Activated CD8-positive, alpha-beta memory T cell treated with anti-CD3 and anti-CD28 coated beads, Interleukin-2, amount 50 U/mL, for 4 hours (primary cell): ENCODE data around the gene DUSP8.

Experiments used
- DNase-seq: peaks from one replicate; pipeline ENCODE4 v3.0.0-alpha.2; 2020

DUSP8 gene

GRCh38 chr11:1549338-1550330, 22.4 kb downstream of the DUSP8 start:
- no peak for DNase-seq

GRCh38 chr11:1548221-1549070, 23.6 kb downstream of the DUSP8 start:
- DNase-seq, result no peak

GRCh38 chr11:1547467-1548098, 24.5 kb downstream of the DUSP8 start:
- DNase-seq, result no peak

- peak; percentile 57 for DNase-seq
These were observed 25.3 kb downstream of the DUSP8 start for GRCh38 chr11:1546536-1547466.

GRCh38 chr11:1546077-1546535, 26.0 kb downstream of the DUSP8 start:
- no peak for DNase-seq

- DNase-seq, result no peak
These were observed 26.6 kb downstream of the DUSP8 start for GRCh38 chr11:1545432-1545831.

GRCh38 chr11:1544536-1544935, 27.5 kb downstream of the DUSP8 start:
- no peak for DNase-seq

- no peak for DNase-seq
These were observed 28.3 kb downstream of the DUSP8 start for GRCh38 chr11:1543606-1544263.

GRCh38 chr11:1542267-1542666, 29.8 kb downstream of the DUSP8 start:
- DNase-seq, result no peak

- DNase-seq, result no peak
These were observed 30.4 kb downstream of the DUSP8 start for GRCh38 chr11:1541474-1542204.

GRCh38 chr11:1540074-1540473, 32.0 kb downstream of the DUSP8 start:
- no peak for DNase-seq

GRCh38 chr11:1538153-1538552, 33.9 kb downstream of the DUSP8 start:
- no peak for DNase-seq

- DNase-seq, result no peak
These were observed 35.8 kb downstream of the DUSP8 start for GRCh38 chr11:1536065-1536843.

- no peak for DNase-seq
These were observed 37.4 kb downstream of the DUSP8 start for GRCh38 chr11:1534682-1535081.

- no peak for DNase-seq
These were observed 37.9 kb downstream of the DUSP8 start for GRCh38 chr11:1534171-1534570.

- DNase-seq, result no peak
These were observed 38.7 kb downstream of the DUSP8 start for GRCh38 chr11:1533342-1533725.

GRCh38 chr11:1532606-1533341, 39.3 kb downstream of the DUSP8 start:
- DNase-seq, result no peak

- DNase-seq, result no peak
These were observed 40.0 kb downstream of the DUSP8 start for GRCh38 chr11:1532014-1532586.
